HG02970 (cell line): ENCODE measurements around the gene MRPL45.
"Not testable (repeated sequence)": the region's sequence is repeated elsewhere in the genome, so short reads cannot be mapped to it uniquely, and the experiment has no call there.

ENCODE experiments used
- ATAC-seq: cut with Tn5 transposase; IDR thresholded peaks from one replicate; pipeline ENCODE4 v1.9.1; 2021; ENCODE audit warnings: mild to moderate bottlenecking, moderate library complexity, moderate number of reproducible peaks; ENCODE audit not compliant: unreplicated experiment, low FRiP score

MRPL45 gene

DNA sequence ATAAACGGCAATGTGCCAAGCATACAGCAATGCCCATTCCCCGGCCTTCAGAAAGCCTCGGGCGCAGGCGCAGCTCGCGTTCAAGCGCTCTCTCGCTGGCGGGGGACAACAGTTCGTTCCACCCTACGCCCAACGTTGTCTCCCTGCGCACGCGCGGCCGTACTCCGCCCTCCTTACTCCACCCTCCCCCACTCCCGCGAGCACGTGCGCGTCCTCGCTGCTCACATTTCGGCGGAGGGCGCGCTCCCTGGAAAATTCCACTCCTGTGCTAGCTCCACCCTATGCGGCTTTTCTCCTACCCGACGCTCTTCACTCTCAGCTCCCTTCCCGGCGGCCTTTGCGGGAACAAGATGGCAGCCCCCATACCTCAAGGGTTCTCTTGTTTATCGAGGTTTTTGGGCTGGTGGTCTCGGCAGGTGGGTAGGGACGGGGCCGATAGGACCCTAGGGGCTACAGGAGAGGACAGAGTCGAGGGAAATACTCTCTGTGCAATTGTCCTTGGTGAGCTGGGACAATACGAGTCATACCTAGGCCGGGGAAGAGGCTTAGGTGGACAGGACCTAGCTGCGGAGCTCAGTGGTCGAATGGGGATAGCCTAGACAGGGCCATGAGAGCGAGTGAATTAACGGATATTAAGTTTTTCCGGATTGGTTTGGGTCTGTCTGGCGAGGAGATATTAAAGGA lies at the start of gene MRPL45:
Gene MRPL45 (plus strand): TSS at position 335 of the 684 bp plus-strand sequence. CDS start 16 bp downstream, at position 351.
- ATAC-seq = peak; percentile 89

DNA sequence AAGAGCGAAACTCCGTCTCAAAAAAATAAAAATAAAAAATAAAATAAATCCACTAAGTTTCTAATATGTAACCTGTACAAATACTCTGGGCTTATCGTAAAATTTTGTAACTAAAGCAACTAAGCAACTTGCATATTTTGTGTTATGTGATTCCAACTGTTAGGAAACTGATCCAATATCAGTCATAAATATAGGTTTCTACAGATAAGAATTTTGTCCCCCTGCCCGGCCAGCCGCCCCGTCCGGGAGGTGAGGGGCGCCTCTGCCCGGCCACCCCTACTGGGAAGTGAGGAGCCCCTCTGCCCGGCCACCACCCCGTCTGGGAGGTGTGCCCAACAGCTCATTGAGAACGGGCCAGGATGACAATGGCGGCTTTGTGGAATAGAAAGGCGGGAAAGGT lies 43.8 kb upstream of the MRPL45 start:
- not testable (repeated sequence) for ATAC-seq

DNA sequence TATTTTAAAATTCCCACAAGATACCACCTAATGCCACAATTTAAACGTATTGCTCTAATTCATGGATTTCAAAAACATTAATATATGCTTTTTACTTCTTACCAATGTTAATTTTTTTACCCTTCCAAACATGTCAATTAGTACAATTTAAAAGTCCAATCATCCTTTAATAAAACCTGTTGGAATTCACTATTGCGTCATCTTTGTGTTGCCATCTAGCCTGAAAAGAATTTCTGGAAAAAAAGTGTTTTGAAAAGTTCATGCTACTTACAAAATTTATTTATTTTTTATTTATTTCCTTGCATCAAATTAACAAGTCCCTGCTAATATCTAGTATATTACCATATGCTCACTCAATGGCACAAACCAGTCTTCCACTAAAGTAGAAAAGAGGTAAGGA lies 42.6 kb upstream of the MRPL45 start:
- ATAC-seq = not testable (repeated sequence)

DNA sequence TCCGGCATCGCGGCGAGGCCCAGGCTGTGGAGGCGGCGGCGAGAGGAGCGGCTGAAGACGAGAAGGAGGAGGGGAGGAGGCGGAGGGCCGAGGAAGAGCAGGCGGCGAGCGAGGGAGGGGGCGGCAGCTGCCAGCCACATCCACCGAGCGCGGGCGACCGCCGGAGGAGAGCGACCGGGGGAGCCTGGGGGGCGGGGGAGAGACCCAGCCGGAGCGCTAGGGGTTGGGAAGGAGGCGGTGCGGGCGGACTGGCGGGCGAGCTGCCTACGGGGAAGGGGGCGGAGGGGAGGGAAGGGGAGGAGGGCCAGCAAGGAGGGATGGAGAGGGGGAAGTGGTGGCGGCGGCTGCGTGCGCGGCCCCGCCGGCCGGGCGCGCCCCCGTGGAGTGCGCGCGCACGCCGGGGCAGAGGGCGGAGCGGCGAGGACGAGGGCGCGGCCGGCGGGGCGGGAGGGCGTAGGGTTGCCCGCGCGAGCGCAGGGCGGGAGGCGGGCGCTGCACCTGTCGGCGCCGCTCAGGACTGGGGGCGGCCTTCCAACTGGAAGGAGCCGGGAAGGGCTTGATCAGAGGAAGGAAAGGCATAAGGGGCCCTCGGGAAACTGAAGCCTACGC lies 39.9 kb upstream of the MRPL45 start:
- peak; percentile 87 for ATAC-seq

DNA sequence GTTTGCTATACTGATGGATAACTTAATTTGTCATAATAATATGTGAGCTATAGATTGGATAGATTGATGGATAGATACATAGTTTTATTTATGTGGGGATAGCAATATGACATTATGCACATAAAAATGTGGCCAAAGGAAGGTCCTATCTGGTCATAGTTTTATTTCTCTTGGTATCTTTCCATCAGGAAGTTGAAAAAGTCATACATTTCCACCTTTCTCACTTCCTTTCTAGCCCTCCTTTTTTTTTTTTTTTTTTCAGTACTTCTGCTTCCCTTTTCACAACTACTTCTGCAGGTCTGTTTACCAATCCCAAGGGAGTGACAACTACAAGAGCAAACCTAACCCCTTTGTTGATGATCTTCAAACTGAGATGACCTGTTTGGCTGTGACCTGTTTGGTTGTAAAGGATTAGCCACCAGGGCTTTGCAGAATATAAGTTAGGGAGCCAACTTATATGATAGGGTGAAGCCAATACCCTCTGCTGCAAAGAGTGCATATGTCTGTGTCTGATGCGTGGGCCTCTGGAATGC lies 30.9 kb upstream of the MRPL45 start:
- not testable (repeated sequence) for ATAC-seq

DNA sequence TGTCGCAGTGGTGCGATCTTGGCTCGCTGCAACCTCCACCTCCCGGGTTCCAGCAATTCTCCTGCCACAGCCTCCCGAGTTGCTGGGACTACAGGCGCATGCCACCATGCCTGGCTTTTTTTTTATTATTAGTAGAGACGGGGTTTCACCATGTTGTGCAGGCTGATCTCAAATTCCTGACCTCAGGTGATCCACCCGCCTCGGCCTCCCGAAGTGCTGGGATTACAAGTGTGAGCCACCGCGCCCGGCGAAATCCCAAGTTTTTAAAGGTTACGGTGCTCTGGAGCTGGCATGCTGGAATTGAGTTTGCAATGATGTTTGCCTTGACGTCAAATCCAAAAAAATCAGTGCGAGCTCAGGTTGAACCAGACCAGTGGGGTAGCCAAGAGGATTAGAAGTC lies 30.4 kb upstream of the MRPL45 start:
- ATAC-seq = not testable (repeated sequence)

DNA sequence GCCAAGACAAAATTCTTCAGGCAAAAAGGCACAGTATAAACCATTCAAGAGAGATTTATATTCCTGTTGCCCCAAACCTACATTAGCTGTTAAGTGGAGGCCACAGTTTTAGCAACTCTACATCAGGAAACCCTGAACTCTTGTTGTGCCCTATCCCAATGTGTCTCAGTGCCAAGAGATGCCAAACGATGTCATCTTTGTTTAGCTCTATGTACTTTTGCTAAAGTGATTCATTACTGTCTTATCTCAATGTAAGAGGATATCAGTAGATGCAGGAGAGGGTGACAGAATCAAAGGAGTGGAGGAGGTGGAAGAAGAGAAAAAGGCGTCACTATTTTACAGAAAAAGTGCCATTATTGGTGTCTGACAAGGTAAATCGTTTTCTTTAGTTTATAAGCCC lies 28.8 kb upstream of the MRPL45 start:
- not testable (repeated sequence) for ATAC-seq

DNA sequence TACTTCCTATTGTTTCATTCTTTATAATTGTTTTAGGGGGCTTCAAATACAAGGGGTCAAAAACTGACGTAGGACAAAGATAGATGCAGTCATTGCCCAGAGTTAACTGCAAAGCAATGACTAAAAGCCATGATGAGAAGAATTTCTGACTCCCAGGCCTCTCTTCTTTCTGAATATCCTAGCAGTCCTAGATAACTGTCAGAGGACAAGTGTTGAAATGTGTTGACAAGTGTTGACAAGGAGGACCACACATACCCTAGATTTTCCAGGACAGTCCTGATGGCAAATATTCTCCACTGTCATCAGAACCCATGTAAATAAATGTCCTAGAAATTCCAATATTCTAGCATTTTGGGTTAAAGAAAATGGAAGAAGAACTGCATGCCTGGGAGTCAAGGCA lies 27.9 kb upstream of the MRPL45 start:
- not testable (repeated sequence) for ATAC-seq

DNA sequence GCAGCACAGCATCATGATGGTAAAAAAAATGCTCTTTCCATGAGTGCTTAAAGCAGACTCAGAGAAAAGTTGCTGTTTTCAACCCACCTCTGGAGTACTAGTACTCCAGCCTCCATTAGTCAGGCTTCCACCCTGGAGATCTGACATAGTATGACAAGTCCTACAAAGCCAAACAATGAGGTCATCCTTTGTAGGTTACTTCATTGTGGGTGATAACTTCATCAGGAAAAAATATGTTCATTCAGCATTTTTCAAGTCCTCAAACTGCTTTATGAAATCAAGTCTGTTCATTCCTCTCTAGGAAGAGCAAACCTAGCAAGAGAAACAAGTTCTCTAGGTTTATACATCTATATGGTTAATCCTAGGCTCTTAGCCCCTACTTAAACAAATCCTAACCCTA lies 27.4 kb upstream of the MRPL45 start:
- ATAC-seq = not testable (repeated sequence)

DNA sequence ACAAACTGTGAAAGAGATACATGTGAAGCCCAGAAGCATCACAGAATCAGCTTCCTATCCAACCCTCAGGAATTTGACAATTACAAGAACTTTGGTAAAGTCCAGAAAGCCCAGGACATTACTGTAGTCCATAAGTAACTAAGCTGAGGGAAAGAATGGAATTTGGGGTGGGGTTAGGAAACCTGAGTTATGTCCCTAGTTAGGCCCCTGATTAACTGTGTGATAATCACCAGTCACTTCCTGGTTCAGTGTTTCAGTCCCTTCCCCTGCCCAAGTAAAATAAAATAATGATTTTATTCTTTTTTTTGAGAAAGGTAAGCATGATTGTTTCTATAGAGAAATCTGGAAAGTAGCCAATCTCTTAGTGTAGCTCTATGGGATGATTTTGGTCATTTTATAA lies 11.0 kb upstream of the MRPL45 start:
- not testable (repeated sequence) for ATAC-seq

DNA sequence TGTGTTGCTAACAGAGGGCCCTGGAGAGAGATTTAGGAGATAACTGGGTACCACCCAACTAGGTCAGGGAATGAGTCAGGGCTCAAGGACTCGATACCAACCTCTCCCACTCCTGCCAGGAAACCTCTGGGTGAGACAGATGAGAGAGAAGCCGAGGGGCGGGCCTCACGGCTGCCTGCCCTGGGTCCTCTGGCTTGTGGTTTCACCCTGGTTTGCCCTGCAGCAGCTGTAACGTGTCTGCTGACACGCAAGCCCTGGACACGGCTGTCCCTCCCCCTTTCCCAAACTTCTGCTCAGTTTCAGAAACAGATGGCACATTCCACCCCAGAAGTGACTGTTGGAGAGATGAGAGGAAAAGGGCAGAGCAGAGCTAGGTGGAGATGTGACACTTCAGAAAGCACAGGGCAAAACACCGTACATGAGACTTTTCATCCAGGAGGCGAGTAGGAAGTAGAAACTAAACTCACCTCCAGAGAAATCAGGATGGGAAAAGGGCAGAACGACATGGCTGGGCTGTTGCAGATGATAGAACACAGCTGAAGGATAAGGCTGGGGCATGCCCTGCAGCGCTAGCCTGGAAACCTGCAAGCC lies 10.4 kb upstream of the MRPL45 start:
- ATAC-seq = not testable (repeated sequence)

DNA sequence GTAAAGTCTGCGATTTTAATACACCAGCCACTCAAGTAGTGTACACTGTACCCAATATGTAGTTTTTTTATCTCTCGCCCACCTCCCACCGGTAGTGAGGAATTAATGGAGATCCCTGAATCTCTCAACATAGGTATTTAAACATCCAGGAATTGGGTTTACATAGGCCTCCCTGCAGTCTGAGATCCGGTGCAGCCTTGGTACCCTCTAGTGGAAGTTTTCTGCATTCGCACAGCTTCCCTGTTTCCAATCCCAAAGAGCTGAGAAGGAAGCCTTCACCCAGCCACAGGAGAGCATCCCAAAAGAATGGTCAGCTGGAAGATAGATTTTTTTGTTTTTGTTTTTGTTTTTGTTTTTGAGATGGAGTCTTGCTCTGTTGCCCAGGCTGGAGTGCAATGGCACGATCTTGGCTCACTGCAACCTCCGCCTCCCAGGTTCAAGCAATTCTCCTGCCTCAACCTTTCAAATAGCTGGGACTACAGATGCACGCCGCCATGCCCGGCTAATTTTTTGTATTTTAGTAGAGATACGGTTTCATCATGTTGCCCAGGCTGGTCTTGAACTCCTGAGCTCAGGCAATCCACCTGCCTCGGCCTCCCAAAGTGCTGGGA lies 8.6 kb upstream of the MRPL45 start:
- not testable (repeated sequence) for ATAC-seq

DNA sequence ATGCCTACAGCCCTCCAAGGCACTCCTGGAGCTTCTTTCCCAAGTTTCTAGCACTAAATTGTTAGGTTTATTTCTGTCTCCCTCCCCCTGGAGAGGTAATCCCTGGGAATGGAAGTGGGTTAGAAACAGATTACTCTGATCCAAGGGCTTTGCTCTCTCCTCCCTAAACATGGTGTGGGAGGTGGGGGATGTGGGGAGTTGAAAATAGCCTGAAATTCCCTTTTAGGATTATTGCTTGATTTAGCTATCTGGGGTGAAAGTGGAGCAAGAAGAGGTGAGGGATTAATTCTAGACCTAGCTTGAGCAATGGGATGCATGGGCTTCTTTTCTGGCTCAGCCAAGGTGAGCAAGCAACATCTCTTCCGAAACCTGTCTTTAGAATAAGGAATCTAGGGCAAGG lies 7.2 kb upstream of the MRPL45 start:
- ATAC-seq = not testable (repeated sequence)

DNA sequence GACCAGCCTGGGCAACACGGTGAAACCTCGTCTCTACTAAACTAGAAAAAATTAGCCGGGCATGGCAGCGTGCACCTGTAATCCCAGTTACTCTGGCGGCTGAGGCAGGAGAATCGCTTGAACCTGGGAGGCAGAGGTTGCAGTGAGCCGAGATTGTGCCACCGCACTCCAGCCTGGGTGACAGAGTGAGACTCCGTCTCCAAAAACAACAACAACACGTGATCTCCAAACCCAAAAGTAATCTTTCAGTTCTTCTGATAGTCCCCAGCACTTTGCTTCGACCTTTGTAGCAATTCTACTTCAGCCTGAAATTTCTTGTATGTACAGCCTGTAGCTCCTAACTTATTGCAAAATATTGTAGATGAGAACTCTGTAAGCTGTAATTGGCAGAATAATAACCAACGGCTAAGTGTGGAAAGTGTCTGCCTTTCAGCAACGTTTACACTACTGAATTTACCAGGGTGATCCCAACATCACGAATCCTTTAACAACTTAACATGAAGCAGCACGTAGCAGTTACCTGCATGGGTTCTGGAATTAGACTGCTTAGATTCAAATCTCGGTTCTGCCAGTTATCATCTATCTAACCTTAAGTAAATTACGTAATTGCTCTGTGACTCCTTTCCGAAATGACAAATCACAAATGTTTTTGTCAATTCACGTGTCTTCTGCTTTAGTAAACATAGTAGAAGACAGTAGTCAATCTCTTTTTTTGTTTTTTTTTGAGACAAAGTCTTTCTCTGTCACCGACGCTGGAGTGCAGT lies 1.2 kb upstream of the MRPL45 start:
- ATAC-seq = not testable (repeated sequence)

DNA sequence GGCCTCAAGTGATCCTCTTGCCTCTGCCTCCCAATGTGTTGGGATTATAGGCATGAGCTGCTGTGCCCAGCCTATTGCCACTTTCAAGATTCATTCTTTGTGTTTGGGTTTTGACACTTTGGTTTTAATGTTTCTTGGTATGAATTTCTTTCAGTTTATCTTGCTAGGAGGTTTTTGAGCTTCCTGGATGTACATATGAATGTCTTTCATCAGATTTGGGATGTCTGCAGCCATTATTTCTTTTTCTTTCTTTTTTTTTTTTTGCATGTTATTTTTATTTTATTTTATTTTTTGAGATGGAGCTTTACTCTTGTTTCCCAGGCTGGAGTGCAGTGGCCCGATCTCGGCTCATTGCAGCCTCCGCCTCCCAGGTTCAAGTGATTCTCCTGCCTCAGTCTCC lies 18.5 kb downstream of the MRPL45 start:
- no peak for ATAC-seq

DNA sequence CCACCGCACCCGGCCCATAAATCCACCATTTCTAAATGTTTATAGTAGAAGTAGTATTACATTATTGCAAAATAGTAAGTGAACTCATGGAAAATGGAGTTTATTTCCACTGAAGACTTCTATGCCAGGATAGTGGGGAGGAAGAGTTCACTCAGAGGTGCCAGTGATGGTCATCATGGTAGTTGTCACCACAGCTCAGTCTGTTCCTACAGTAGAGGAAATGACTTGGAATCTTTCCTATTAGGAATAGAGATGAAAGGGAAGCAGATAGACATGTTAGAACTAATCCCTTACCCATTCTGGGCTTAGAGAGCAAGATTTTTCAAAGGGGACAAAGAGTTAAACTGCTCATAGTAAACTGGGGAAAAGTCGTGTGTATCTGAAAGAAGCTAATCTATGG lies 20.1 kb downstream of the MRPL45 start:
- ATAC-seq = no peak

DNA sequence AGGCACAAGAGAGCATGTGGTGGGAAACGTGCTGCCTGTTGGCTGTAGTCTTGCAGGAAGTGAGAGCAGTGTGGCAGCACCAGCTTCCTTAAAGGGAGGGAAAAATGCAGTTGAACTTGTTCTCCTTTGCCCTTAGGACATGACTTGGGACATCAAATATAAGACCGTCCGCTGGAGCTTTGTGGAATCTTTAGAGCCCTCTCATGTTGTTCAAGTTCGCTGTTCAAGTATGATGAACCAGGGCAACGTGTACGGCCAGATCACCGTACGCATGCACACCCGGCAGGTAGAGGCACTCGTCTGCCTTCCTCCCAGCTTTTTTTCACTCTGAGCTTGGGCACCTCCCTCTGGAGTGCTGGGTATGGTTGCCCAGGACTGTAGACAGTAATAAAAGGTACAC lies 23.5 kb downstream of the MRPL45 start:
- ATAC-seq = no peak

DNA sequence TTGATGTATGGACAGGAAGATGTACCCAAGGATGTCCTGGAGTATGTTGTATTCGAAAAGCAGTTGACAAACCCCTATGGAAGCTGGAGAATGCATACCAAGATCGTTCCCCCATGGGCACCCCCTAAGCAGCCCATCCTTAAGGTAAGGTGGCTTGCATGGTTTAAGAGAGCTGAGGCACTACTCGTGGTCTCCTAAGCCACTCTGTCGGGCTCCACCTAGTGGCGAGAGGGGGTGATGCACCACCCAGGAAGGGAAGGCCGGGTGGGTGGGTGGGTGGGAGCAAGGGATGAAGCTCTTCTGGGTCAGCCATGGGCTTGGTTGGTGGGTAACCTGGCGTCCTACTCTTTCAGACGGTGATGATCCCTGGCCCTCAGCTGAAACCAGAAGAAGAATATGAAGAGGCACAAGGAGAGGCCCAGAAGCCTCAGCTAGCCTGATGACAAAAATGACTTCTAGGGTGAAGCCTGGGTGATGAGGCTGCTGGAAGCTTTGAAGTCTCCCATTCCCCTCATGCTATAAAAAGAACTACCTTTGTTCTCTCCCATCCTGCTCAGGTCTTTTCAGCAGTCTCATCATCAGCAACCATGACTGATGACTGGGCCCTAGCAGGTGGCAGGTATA lies 25.3 kb downstream of the MRPL45 start:
- no peak for ATAC-seq

DNA sequence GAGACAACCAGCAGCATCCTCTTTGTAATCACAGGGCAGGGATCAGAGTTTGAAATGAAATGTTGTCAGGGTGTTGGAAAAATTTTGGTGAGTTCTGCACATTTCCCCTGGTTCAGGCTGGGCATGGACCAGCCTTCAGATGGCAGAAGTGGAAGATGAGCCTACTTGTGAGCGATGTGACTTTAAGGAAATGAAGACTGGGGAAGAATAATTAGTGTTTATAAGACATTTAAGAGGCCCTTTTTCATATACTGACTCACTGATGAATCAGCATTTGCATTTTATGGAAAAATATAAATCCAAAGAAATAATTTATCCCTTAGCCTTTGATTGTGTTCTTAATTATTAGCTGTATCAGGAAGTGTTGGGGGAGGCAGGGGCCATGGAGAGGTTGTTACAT lies 25.9 kb downstream of the MRPL45 start:
- ATAC-seq = no peak

DNA sequence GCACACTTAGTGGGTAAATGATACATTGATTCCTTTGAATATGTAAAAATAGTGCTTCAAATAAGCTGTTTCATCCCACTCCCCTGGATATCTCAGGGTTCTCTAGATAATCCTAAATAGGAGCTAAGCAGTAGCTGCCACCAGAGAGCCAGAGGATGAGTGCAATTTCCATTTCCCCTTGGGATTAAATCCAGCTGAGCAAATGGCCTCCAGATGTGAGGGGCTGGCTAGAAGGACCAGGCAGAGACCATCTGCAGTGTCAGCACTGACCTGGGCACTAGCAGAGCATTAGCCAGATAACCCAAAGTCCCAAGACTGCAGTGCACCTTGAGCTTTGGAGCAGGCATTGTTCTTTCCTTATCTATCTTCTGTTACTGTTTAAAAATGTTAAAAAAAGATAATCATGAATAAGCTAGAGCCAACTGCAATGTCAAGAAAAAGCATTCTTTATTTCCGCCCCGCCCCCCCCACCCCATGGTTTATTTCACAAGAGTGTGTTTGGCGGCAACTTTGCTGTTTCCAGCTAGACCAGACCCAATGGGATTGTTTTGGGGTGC lies 27.3 kb downstream of the MRPL45 start:
- ATAC-seq = no peak
